ENCODE results near the gene MMP1. TPM values are rescaled to one million over a fixed set of nuclear protein-coding genes. Genes with fewer than 3 reads are reported as not detected.

MMP1 gene
- total RNA-seq, 3 donors from 2014 or later = not detected

DNA sequence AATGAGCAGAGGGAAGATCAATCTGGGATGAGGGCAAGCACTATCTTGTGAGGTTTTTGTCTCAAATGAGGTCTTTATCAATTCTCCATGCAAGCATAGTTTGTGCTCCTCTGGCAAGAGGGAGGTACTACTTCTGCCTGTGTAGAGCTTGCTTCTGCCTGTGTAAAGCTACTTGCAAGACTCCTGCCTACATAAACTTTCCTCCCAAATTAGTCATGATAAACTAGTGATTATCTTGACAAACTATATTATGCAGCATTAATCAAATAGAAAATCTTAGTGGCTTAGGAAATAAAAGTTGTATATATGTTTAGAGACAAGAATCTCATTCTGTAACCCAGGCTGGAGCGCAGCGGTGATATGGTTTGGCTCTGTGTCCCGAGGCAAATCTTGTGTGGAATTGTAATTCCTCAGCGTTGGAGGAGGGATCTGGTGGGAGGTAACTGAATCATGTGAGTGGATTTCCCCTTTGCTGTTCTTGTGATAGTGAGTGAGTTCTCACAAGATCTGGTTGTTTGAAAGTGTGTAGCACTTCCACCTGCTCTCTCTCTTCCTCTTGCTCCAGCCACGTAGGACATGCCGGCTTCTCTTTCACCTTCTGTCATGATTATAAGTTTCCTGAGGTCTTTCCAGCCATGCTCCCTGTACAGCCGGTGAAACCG, 9.5 kb downstream of the MMP1 start:
- Histone ChIP-seq H3K4me3 (no peak overlapping the region), H3K9me3 (no peaks in the 10 kb centered on the region), H3K36me3 (no peaks in the 10 kb centered on the region), H3K4me1 (no peaks in the 10 kb centered on the region), H3K27ac (no peak overlapping the region), H3K27me3 (no peaks in the 10 kb centered on the region)
- no peak for DNase-seq (ENCODE audit: low spot score in 2 of 2)
- TF ChIP-seq POLR2AphosphoS5 (IDR thresholded peaks at IDR 0.05) (no peak), POLR2A (IDR thresholded peaks at IDR 0.05) (no peak), CTCF (IDR thresholded peaks at IDR 0.05) (no peak)
- intact Hi-C loops (cut with DNase I; ENCODE audit: low total_unique reads) = no loop called here

DNA sequence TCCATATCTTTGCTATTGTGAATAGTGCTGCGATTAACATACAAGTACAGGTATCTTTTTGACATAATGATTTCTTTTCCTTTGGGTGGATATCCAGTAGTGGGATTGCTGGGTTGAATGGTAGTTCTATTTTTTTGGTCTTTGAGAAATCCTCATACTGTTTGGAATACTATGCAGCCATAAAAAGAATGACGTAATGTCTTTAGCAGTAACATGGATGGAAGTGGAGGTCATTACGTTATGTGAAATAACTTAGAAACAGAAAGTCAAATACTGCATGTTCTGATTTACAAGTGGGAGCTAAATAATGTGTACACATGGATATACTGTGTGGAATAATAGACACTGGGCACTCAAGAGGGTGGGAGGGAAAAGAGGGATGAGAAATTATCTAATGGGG, 13.6 kb downstream of the MMP1 start:
- no peaks in the 10 kb centered on the region for H3K4me1 ChIP-seq
- H3K9me3 ChIP-seq = no peaks in the 10 kb centered on the region
- no peak for DNase-seq (ENCODE audit: low spot score in 2 of 2)
- intact Hi-C loops (cut with DNase I; ENCODE audit: low total_unique reads) = no loop called here
- H3K27ac ChIP-seq = no peak overlapping the region
- no peaks in the 10 kb centered on the region for H3K27me3 ChIP-seq
- H3K4me3 ChIP-seq = no peak overlapping the region
- TF ChIP-seq POLR2AphosphoS5 (IDR thresholded peaks at IDR 0.05) = no peak
- TF ChIP-seq CTCF (IDR thresholded peaks at IDR 0.05) = no peak
- no peak for TF ChIP-seq POLR2A (IDR thresholded peaks at IDR 0.05)
- no peaks in the 10 kb centered on the region for H3K36me3 ChIP-seq

GRCh38 chr11:102783720-102784119, 14.2 kb downstream of the MMP1 start:
- H3K27me3 ChIP-seq = no peaks in the 10 kb centered on the region
- intact Hi-C loops (cut with DNase I; ENCODE audit: low total_unique reads) = no loop called here
- H3K27ac ChIP-seq = no peak overlapping the region

GRCh38 chr11:102783016-102783415, 14.9 kb downstream of the MMP1 start:
- TF ChIP-seq POLR2A (IDR thresholded peaks at IDR 0.05) (no peak), CTCF (IDR thresholded peaks at IDR 0.05) (no peak)
- no peaks in the 10 kb centered on the region for H3K27me3 ChIP-seq
- H3K27ac ChIP-seq = no peak overlapping the region
- H3K36me3 ChIP-seq = no peaks in the 10 kb centered on the region
- H3K4me3 ChIP-seq = no peak overlapping the region
- DNase-seq (ENCODE audit: low spot score in 2 of 2) = no peak
- no peaks in the 10 kb centered on the region for H3K4me1 ChIP-seq
- no peaks in the 10 kb centered on the region for H3K9me3 ChIP-seq
- intact Hi-C loops (cut with DNase I; ENCODE audit: low total_unique reads) = no loop called here

More at GRCh38 chr11:102783720-102784119, 14.2 kb downstream of the MMP1 start:
- TF ChIP-seq POLR2A (IDR thresholded peaks at IDR 0.05) (no peak), POLR2AphosphoS5 (IDR thresholded peaks at IDR 0.05) (no peak), CTCF (IDR thresholded peaks at IDR 0.05) (no peak)
- Histone ChIP-seq H3K4me3 (no peak overlapping the region), H3K36me3 (no peaks in the 10 kb centered on the region), H3K9me3 (no peaks in the 10 kb centered on the region), H3K4me1 (no peaks in the 10 kb centered on the region)
- no peak for DNase-seq (ENCODE audit: low spot score in 2 of 2)

DNA sequence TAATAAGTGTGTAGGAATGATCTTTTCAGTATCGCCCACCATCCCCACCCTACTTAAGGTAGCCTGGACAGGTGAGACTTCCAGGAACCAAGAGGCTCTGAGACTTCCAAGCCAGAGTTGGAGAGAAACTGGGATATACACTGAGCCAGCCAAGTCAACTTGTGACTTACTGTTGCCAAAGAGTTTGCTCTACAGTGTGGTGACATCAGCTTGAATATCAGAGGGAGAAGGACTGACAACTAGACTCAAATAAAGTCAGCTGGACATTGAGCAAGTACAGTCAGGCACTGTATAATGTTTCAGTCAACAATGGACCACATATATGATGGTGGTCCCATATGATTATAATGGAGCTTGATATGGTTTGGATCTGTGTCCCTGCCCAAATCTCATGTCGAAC, 16.3 kb downstream of the MMP1 start:
- Histone ChIP-seq H3K27ac (no peak overlapping the region), H3K4me3 (no peak overlapping the region), H3K27me3 (no peaks in the 10 kb centered on the region), H3K9me3 (no peaks in the 10 kb centered on the region), H3K4me1 (no peaks in the 10 kb centered on the region), H3K36me3 (no peaks in the 10 kb centered on the region)
- intact Hi-C loops (cut with DNase I; ENCODE audit: low total_unique reads) = no loop called here
- no peak for DNase-seq (ENCODE audit: low spot score in 2 of 2)
- no peak for TF ChIP-seq POLR2A (IDR thresholded peaks at IDR 0.05)
- TF ChIP-seq POLR2AphosphoS5 (IDR thresholded peaks at IDR 0.05) = no peak
- TF ChIP-seq CTCF (IDR thresholded peaks at IDR 0.05) = no peak

All from breast epithelium (tissue), 4 donors.